Thyroid gland (tissue), 4 donors: ENCODE results near the gene PLEKHD1.

Source experiments
- POLR2A ChIP-seq, 2 donors: fragments of 450-650 bp; IDR thresholded peaks; one replicate each; pipeline ENCODE4 v1.6.1; 2017; ENCODE audit warnings: antibody characterized with exemption in 2 of 2, mild to moderate bottlenecking in 2 of 2, moderate library complexity in 1 of 2
- TF ChIP-seq, protein P1 (sequence below), 6 experiments: fragments of 200-600 bp in 3 of 6; fragments of 450-650 bp in 3 of 6; sonication (generic) in 3 of 6; IDR thresholded peaks; one replicate each; pipeline ENCODE4 v1.5.1; 2016 to 2019; ENCODE audit warnings: antibody characterized with exemption in 6 of 6, mild to moderate bottlenecking in 2 of 6, inconsistent platforms in 1 of 6, moderate library complexity in 1 of 6

DNA sequence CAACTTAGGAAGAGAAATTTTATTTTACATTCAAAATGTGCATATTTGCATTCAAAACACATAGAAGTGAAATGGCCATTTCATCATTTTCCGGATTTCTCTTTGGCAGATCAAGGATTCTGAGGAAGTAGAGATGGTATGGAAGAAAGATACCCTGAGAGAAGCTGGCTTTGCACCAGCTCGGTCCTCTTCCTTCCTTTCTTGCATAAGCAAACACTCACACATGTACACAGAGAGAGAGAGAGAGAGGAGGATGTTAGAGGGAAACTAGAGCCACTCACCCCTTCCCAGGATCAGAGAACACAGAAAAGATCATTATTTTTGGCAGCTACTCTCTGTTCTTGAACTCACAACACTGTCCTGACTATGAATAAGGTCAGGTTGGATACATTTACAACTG lies 15.6 kb upstream of the PLEKHD1 start:
- no peak for TF ChIP-seq POLR2A (IDR thresholded peaks at IDR 0.05)
- TF ChIP-seq, protein P1, sequence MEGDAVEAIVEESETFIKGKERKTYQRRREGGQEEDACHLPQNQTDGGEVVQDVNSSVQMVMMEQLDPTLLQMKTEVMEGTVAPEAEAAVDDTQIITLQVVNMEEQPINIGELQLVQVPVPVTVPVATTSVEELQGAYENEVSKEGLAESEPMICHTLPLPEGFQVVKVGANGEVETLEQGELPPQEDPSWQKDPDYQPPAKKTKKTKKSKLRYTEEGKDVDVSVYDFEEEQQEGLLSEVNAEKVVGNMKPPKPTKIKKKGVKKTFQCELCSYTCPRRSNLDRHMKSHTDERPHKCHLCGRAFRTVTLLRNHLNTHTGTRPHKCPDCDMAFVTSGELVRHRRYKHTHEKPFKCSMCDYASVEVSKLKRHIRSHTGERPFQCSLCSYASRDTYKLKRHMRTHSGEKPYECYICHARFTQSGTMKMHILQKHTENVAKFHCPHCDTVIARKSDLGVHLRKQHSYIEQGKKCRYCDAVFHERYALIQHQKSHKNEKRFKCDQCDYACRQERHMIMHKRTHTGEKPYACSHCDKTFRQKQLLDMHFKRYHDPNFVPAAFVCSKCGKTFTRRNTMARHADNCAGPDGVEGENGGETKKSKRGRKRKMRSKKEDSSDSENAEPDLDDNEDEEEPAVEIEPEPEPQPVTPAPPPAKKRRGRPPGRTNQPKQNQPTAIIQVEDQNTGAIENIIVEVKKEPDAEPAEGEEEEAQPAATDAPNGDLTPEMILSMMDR (IDR thresholded peaks at IDR 0.05), result no peak
